HG03108 (cell line): ENCODE results near the gene DCAF4L1.

Experiments used
- ATAC-seq: cut with Tn5 transposase; IDR thresholded peaks from one replicate; pipeline ENCODE4 v1.9.1; 2021; ENCODE audit warnings: moderate library complexity; ENCODE audit not compliant: unreplicated experiment

DCAF4L1 gene

GRCh38 chr4:41981456-41981855 is at the start of gene DCAF4L1:
DCAF4L1 (plus strand) TSS chr4:41981756; CDS start chr4:41981793, 37 bp downstream.
- ATAC-seq, result no peak

GRCh38 chr4:41932988-41933387 is 48.6 kb upstream of the DCAF4L1 start:
- no peak for ATAC-seq

- ATAC-seq, result no peak
These were observed 47.5 kb upstream of the DCAF4L1 start for GRCh38 chr4:41933997-41934503.

- no peak for ATAC-seq
These were observed 47.0 kb upstream of the DCAF4L1 start for GRCh38 chr4:41934514-41934900.

- ATAC-seq, result peak; percentile 68
These were observed 46.5 kb upstream of the DCAF4L1 start, which contains the start of gene TMEM33 for GRCh38 chr4:41934901-41935651. TMEM33 (plus strand) TSS chr4:41935429; CDS start chr4:41935485, 56 bp downstream.

- ATAC-seq, result peak; percentile 12
These were observed 45.9 kb upstream of the DCAF4L1 start for GRCh38 chr4:41935652-41936021.

- ATAC-seq, result no peak
These were observed 42.4 kb upstream of the DCAF4L1 start for GRCh38 chr4:41939016-41939626.

- ATAC-seq, result no peak
These were observed 40.7 kb upstream of the DCAF4L1 start for GRCh38 chr4:41940834-41941233.

GRCh38 chr4:41943506-41943905 is 38.0 kb upstream of the DCAF4L1 start:
- no peak for ATAC-seq

- no peak for ATAC-seq
These were observed 37.5 kb upstream of the DCAF4L1 start for GRCh38 chr4:41944089-41944488.

- ATAC-seq, result no peak
These were observed 32.0 kb upstream of the DCAF4L1 start for GRCh38 chr4:41949531-41949930.

GRCh38 chr4:41957634-41958033 is 23.9 kb upstream of the DCAF4L1 start:
- ATAC-seq, result no peak

- ATAC-seq, result no peak
These were observed 18.5 kb upstream of the DCAF4L1 start for GRCh38 chr4:41963105-41963504.

- no peak for ATAC-seq
These were observed 17.2 kb upstream of the DCAF4L1 start for GRCh38 chr4:41964401-41964800.

GRCh38 chr4:41967392-41967791 is 14.2 kb upstream of the DCAF4L1 start:
- no peak for ATAC-seq

GRCh38 chr4:41969671-41970070 is 11.9 kb upstream of the DCAF4L1 start:
- no peak for ATAC-seq

GRCh38 chr4:41975341-41975740 is 6.2 kb upstream of the DCAF4L1 start:
- ATAC-seq, result no peak

- no peak for ATAC-seq
These were observed 4.6 kb upstream of the DCAF4L1 start for GRCh38 chr4:41976775-41977516.

GRCh38 chr4:41977709-41978108 is 3.8 kb upstream of the DCAF4L1 start:
- no peak for ATAC-seq

- no peak for ATAC-seq
These were observed 1.2 kb downstream of the DCAF4L1 start for GRCh38 chr4:41982716-41983115.

GRCh38 chr4:41985151-41985550 is 3.6 kb downstream of the DCAF4L1 start:
- no peak for ATAC-seq

- ATAC-seq, result peak; percentile 6
These were observed 8.4 kb downstream of the DCAF4L1 start for GRCh38 chr4:41989994-41990364.
